Mesothelial cell of epicardium (in vitro differentiated cells): ENCODE data around the gene ANKRD36C. TPM values are rescaled to one million over a fixed set of nuclear protein-coding genes. Genes with fewer than 3 reads are reported as not detected.
"Not testable (repeated sequence)": the region's sequence is repeated elsewhere in the genome, so short reads cannot be mapped to it uniquely, and the experiment has no call there.

Experiments used
- DNase-seq, 2 experiments: peaks; one replicate each; pipeline ENCODE4 v3.0.0; 2021; ENCODE audit warnings: low spot score in 2 of 2; ENCODE audit not compliant: unreplicated experiment in 2 of 2
- H3K27ac Mint-ChIP-seq: 2 replicates; pipeline ENCODE4 v1.8.0; 2021; ENCODE audit warnings: mixed read lengths
- H3K27me3 Mint-ChIP-seq: 2 replicates; pipeline ENCODE4 v1.8.0; 2021; ENCODE audit warnings: low read depth, mixed read lengths
- H3K36me3 Mint-ChIP-seq: 2 replicates; pipeline ENCODE4 v1.8.0; 2021; ENCODE audit warnings: mixed read lengths
- H3K4me1 Mint-ChIP-seq: 2 replicates; pipeline ENCODE4 v1.8.0; 2021; ENCODE audit warnings: mixed read lengths
- H3K4me3 Mint-ChIP-seq: 2 replicates; pipeline ENCODE4 v1.8.0; 2021; ENCODE audit warnings: mild to moderate bottlenecking, moderate library complexity, mixed read lengths
- H3K9me3 Mint-ChIP-seq: 2 replicates; pipeline ENCODE4 v1.8.0; 2021; ENCODE audit warnings: mixed read lengths
- total RNA-seq: library from RNA; stranded (reverse); gene quantifications from 3 replicates; pipeline ENCODE4 v1.2.1, GENCODE V29; 2021
- TF ChIP-seq, protein P1 (sequence below): fragments of 200-600 bp; sonication (generic); IDR thresholded peaks from one replicate; pipeline ENCODE4 v1.5.0; 2021; ENCODE audit warnings: antibody characterized with exemption; ENCODE audit not compliant: unreplicated experiment

Gene ANKRD36C
- total RNA-seq = 61.0 to 69.4 TPM (median 62.5 TPM) in 3 replicates

DNA sequence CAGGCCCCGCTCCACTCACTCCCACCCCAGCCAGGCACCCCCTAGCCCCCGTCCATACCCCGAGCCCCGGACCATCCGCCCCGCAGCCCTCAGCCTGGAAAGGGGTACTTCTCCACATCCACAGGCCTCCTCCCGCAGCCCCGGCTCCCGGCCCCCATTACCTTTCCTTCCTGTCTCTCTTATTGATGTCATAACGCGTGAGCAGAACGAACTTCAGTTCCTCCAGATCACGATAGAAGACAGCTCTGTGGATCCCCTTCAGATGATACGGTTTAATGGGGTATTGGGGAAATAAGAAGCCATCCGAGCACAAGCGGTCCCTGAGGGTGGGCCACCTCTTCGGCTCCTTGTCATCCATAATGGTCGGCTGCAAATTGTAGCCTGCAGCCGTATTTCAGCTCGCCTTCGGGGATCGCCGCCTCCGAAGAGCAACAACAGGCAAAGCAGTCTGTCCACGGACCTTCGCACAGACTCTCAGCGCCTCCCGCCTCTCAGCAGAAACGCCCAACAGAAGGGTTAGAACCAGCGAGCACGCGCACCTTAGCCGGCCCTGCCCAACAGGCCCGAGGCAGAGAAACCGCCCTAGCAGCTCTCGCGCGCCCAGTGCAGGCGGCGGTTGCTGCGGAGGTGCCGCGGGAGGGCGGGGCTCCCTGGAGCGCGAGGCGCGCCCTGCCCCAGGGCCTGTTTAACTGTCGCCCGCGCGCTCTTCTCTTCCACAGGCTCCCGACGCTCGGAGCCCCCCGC lies at the start of gene ANKRD36C:
Gene ANKRD36C (minus strand): TSS at position 474 of the 744 bp plus-strand sequence. CDS start 116 bp downstream, at position 358.
- peak in 1 of 2 experiments; percentile 46 for DNase-seq
- Mint-ChIP-seq H3K27me3 (peaks cover 23% of the 10 kb centered on the region), H3K27ac (peak within 1 kb of the TSS; percentile 98), H3K4me3 (peak within 1 kb of the TSS; percentile 95)
- H3K36me3 Mint-ChIP-seq, H3K4me1 Mint-ChIP-seq, H3K9me3 Mint-ChIP-seq: not testable (repeated sequence)

DNA sequence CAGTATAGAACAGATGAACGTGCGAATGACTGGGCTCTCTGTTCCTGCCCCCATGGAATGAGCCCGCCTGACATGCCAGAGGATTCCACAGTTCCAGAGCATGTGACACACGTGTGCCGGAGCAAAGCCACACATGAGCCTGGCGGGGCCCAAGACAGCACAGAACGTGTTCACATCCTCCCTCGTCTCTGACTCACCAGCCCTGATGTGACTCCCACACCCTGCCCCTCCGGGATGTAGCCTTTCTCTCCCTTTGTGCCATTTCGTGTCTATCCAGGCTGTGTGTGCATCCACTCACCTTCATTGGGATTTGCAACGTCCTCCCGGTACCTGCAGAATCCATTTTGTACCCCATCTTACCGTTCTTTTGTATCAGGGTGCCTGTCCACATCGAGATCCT lies 43.9 kb upstream of the ANKRD36C start:
- not testable (repeated sequence) for H3K9me3 Mint-ChIP-seq, H3K27me3 Mint-ChIP-seq, H3K4me3 Mint-ChIP-seq, H3K36me3 Mint-ChIP-seq, H3K27ac Mint-ChIP-seq, DNase-seq, H3K4me1 Mint-ChIP-seq

- H3K27me3 Mint-ChIP-seq, H3K27ac Mint-ChIP-seq, H3K4me3 Mint-ChIP-seq, H3K9me3 Mint-ChIP-seq, H3K36me3 Mint-ChIP-seq, H3K4me1 Mint-ChIP-seq, DNase-seq: not testable (repeated sequence)
Observed at GRCh38 chr2:96034792-96035191, 43.2 kb upstream of the ANKRD36C start, which contains the start of gene GPAT2. TSS of gene GPAT2 (minus strand) at chr2:96034916. CDS start at chr2:96032359, 2,557 bp downstream.

DNA sequence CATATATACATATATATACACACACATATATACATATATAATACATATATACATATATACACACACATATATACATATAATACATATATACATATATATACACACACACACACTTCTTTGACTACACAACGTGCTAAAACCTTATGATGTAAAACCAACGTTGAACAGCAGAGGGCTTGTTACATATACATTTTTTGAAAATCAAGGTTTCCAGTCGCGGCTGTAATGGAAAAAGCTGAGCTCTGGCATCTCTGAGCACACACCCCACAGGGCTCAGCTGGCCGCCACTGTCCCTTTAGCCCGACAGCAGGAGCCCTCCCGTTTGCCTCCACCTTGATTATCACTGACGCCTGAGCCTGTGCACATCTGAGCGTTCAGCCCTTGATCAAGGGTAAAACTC lies 42.4 kb upstream of the ANKRD36C start:
- H3K9me3 Mint-ChIP-seq, H3K4me1 Mint-ChIP-seq, H3K27me3 Mint-ChIP-seq, H3K4me3 Mint-ChIP-seq, H3K27ac Mint-ChIP-seq, H3K36me3 Mint-ChIP-seq, DNase-seq: not testable (repeated sequence)

GRCh38 chr2:96027725-96028325 lies 36.2 kb upstream of the ANKRD36C start:
- H3K4me1 Mint-ChIP-seq, H3K4me3 Mint-ChIP-seq, H3K27me3 Mint-ChIP-seq, DNase-seq, H3K27ac Mint-ChIP-seq, H3K9me3 Mint-ChIP-seq, H3K36me3 Mint-ChIP-seq: not testable (repeated sequence)

DNA sequence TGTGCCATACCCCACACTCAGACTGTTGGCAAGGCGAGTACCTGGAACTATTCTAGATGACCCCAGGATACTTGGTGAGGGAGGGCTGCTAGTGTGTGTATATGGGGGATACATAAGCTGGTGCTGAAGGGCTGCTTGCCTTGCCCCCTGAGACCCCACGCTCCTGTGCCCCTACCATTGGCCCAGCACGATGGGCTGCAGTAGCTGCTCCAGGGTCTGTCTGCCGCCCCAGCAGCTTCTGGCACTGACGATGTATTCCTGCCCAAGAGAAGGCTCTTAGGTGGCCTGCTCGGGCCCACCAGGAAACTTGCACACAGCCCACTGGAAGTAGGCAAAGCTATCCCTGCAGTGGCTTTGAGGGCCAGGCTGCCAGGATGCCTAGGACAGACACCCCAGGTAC lies 34.1 kb upstream of the ANKRD36C start:
- H3K27me3 Mint-ChIP-seq, DNase-seq, H3K9me3 Mint-ChIP-seq, H3K36me3 Mint-ChIP-seq, H3K4me1 Mint-ChIP-seq, H3K4me3 Mint-ChIP-seq, H3K27ac Mint-ChIP-seq: not testable (repeated sequence)

DNA sequence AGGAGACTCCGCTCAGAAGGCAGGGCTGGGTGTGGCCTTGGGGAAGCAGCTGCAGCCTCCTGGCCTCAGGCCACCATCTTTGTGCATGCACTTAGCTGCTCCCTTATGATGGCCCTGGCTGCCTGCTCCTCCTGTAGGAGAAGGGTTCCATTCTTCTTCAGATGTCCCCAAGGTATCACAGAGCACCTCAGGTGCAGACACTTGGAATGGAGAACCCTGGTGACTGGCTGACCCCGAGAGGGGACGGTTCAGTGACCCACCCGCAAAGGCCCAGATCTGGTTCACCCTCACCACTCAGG lies 33.5 kb upstream of the ANKRD36C start:
- no peaks in the 10 kb centered on the region for H3K4me1 Mint-ChIP-seq

DNA sequence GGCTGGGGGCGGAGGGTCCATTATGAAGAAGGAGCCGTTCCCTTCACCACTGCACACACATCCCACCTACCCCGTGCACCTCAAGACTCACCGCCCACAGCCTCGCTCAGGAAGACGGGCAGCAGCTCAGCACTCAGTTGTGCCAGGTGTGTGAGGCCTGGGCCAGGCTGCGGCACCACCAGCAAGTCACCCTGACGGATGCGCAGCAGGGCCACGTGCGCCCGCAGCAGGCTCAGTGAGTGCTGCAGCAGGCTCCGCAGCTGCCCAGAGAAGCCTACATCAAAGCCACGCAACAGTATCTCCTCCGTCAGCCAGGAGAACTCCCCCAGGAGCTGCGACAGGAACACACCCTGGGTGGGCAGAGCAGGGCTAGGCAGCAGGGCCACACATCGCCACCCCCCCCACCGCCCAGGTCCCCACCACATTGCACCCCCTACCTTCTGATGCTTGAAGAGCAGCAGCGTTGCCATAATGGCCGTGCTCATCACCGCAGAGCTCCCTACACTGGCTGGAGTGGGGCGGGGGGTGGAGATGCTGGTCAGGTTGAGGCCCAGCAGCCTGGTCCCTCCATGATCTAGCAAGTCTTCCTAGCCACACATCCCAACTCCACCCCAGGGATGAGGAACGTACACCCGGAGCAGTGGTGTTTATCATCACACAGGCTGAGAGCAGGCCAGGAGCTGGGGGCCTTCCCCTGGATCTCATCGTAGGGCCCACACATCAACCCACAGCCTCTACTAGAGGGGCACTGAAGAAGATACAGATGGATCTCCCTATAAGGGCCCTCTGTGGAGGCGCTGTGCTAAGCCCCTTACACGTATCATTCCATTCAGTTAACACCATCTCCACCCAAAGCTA lies 32.9 kb upstream of the ANKRD36C start:
- Mint-ChIP-seq H3K27ac (no peak overlapping the region), H3K4me1 (no peaks in the 10 kb centered on the region), H3K9me3 (no peaks in the 10 kb centered on the region), H3K4me3 (no peak overlapping the region), H3K36me3 (no peaks in the 10 kb centered on the region), H3K27me3 (no peaks in the 10 kb centered on the region)
- DNase-seq = no peak
- TF ChIP-seq, protein P1, sequence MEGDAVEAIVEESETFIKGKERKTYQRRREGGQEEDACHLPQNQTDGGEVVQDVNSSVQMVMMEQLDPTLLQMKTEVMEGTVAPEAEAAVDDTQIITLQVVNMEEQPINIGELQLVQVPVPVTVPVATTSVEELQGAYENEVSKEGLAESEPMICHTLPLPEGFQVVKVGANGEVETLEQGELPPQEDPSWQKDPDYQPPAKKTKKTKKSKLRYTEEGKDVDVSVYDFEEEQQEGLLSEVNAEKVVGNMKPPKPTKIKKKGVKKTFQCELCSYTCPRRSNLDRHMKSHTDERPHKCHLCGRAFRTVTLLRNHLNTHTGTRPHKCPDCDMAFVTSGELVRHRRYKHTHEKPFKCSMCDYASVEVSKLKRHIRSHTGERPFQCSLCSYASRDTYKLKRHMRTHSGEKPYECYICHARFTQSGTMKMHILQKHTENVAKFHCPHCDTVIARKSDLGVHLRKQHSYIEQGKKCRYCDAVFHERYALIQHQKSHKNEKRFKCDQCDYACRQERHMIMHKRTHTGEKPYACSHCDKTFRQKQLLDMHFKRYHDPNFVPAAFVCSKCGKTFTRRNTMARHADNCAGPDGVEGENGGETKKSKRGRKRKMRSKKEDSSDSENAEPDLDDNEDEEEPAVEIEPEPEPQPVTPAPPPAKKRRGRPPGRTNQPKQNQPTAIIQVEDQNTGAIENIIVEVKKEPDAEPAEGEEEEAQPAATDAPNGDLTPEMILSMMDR = no peak

More for the DNA sequence above, 33.5 kb upstream of the ANKRD36C start:
- H3K36me3 Mint-ChIP-seq = no peaks in the 10 kb centered on the region
- no peaks in the 10 kb centered on the region for H3K9me3 Mint-ChIP-seq
- no peak for DNase-seq
- H3K27ac Mint-ChIP-seq = no peak overlapping the region
- H3K27me3 Mint-ChIP-seq = no peaks in the 10 kb centered on the region
- H3K4me3 Mint-ChIP-seq = no peak overlapping the region
- TF ChIP-seq, protein P1 = no peak

DNA sequence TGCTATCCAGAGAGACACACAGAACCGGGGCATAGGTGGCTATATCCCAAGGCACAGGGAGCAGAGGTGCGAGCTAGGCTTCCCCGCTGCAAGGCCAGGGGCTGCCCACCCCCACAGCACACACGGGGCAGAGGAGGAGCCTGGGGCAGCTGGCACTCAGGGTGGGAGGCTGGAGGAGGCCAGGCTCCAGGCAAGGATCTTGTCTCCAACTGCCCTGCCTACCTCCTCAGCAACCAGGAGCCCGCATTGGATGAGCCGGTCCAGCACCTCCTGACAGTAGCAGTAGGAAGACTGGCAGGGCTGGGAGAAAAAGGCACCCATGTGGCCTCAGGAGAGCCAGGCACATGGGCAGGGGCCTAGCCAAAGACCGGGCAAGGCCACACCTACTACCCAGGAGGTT lies 32.1 kb upstream of the ANKRD36C start:
- H3K4me1 Mint-ChIP-seq, DNase-seq, H3K4me3 Mint-ChIP-seq, H3K9me3 Mint-ChIP-seq, H3K27me3 Mint-ChIP-seq, H3K27ac Mint-ChIP-seq, H3K36me3 Mint-ChIP-seq: not testable (repeated sequence)
